ENCODE results near the gene COMMD7.

DNA sequence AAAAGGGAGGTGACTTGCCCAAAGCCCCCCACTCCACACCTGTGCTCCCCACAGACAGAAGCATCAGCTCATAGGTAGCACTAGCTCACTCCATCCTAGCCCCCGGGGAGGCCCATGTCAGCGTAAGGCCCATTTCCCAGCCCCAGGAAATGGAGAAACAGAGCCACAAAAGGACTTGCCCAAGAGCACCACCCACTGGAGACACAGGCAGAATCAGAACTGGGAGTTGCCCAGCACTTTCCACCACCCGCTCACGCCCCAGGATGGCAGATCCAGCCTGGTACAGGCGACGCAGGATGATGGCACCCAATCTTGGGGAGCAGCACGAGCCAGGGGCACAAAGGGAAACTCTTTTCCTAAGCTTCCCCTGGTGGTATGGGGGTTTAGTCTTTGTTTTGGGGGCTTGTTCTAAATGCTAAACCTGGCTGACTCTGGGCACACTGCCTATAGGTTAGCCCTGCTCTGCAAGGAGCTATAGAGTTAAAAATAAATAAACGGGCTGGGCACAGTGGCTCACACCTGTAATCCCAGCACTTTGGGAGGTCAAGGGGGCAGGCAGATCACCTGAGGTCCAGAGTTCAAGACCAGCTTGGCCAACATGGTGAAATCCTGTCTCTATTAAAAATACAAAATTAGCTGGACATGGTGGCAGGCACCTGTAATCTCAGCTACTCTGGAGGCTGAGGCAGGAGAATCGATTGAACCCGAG is 81.3 kb downstream of the COMMD7 start:
- TF ChIP-seq, protein P1, sequence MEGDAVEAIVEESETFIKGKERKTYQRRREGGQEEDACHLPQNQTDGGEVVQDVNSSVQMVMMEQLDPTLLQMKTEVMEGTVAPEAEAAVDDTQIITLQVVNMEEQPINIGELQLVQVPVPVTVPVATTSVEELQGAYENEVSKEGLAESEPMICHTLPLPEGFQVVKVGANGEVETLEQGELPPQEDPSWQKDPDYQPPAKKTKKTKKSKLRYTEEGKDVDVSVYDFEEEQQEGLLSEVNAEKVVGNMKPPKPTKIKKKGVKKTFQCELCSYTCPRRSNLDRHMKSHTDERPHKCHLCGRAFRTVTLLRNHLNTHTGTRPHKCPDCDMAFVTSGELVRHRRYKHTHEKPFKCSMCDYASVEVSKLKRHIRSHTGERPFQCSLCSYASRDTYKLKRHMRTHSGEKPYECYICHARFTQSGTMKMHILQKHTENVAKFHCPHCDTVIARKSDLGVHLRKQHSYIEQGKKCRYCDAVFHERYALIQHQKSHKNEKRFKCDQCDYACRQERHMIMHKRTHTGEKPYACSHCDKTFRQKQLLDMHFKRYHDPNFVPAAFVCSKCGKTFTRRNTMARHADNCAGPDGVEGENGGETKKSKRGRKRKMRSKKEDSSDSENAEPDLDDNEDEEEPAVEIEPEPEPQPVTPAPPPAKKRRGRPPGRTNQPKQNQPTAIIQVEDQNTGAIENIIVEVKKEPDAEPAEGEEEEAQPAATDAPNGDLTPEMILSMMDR (IDR thresholded peaks at IDR 0.05; ENCODE audit: low read length) = no peak
- TF ChIP-seq EZH2 (optimal IDR thresholded peaks at IDR 0.05; ENCODE audit: low read depth, low read length) = no peak
- no peak for TF ChIP-seq EZH2phosphoT487 (IDR thresholded peaks at IDR 0.05; ENCODE audit: low read length)

Measured in MM.1S (cell line).